ENCODE measurements around the gene CIC.

DNA sequence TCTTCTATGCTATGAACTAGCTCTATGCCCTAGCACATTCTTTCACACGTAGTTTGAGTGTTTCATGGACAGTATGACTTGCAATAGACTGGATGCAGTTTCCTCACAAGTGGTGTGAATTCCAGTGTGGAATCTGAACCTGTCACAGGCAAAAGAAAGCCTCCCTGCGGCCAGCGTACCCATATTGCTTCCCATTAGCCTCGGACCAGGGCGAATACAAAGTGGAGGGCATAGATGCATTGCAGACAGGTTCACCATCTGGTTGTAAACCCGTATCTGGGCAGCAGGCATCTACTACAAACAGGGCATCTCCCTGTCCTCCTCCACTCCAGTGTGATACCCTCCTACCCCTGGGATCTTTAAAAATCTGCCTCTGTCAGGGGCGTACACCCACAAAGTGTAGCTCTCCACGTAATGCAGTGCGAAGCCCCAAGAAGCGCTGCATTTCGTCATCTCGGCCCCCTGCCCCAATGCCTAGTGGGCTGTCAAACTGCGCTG, 1.4 kb upstream of the CIC start:
- TF ChIP-seq, protein P1, sequence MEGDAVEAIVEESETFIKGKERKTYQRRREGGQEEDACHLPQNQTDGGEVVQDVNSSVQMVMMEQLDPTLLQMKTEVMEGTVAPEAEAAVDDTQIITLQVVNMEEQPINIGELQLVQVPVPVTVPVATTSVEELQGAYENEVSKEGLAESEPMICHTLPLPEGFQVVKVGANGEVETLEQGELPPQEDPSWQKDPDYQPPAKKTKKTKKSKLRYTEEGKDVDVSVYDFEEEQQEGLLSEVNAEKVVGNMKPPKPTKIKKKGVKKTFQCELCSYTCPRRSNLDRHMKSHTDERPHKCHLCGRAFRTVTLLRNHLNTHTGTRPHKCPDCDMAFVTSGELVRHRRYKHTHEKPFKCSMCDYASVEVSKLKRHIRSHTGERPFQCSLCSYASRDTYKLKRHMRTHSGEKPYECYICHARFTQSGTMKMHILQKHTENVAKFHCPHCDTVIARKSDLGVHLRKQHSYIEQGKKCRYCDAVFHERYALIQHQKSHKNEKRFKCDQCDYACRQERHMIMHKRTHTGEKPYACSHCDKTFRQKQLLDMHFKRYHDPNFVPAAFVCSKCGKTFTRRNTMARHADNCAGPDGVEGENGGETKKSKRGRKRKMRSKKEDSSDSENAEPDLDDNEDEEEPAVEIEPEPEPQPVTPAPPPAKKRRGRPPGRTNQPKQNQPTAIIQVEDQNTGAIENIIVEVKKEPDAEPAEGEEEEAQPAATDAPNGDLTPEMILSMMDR (optimal IDR thresholded peaks at IDR 0.05 in 1 of 3, IDR thresholded peaks at IDR 0.05 in 1 of 3, conservative IDR thresholded peaks at IDR 0.05 in 1 of 3; ENCODE audit: extremely low read depth in 1 of 3, insufficient read depth in 2 of 3, low read length in 3 of 3) = no peak
- no peak for TF ChIP-seq EZH2 (IDR thresholded peaks at IDR 0.05; ENCODE audit: low read length)
